Aorta (tissue), 5 donors: ENCODE data around the gene ATG9B. TPM values are rescaled to one million over a fixed set of nuclear protein-coding genes. Genes with fewer than 3 reads are reported as not detected.

ENCODE experiments used
- ATAC-seq: fragments of 200-7000 bp; cut with Tn5 transposase; one replicate; pipeline ENCODE4 v1.9.1; 2022; ENCODE audit warnings: moderate library complexity; ENCODE audit not compliant: low FRiP score
- DNase-seq, 2 donors: peaks; one replicate each; pipeline ENCODE4 v3.0.0-alpha.2; 2020
- H3K27ac ChIP-seq, 2 donors: one replicate each; pipeline ENCODE4 v1.5.1; 2013; ENCODE audit warnings: low read length in 2 of 2, mild to moderate bottlenecking in 2 of 2, moderate library complexity in 2 of 2, control low read depth in 1 of 2, inconsistent platforms in 1 of 2, low read depth in 1 of 2
- H3K27me3 ChIP-seq, 2 donors: one replicate each; pipeline ENCODE4 v1.6.1; 2013; ENCODE audit warnings: control low read depth in 1 of 2, low read length in 1 of 2, mild to moderate bottlenecking in 1 of 2, moderate library complexity in 1 of 2; ENCODE audit not compliant: insufficient read depth in 2 of 2, control insufficient read depth in 1 of 2
- H3K36me3 ChIP-seq, 2 donors: one replicate each; pipeline ENCODE4 v1.6.1; 2013; ENCODE audit warnings: control low read depth in 1 of 2, low read length in 1 of 2, mild to moderate bottlenecking in 1 of 2; ENCODE audit not compliant: insufficient read depth in 2 of 2, control insufficient read depth in 1 of 2
- H3K4me1 ChIP-seq, 2 donors: one replicate each; pipeline ENCODE4 v1.6.1; 2013; ENCODE audit warnings: low read length in 2 of 2, control low read depth in 1 of 2, mild to moderate bottlenecking in 1 of 2, moderate library complexity in 1 of 2; ENCODE audit not compliant: insufficient read depth in 2 of 2, control insufficient read depth in 1 of 2
- H3K4me3 ChIP-seq, 2 donors: one replicate each; pipeline ENCODE4 v1.5.1; 2013; ENCODE audit warnings: low read length in 2 of 2, control low read depth in 1 of 2, mild to moderate bottlenecking in 1 of 2
- H3K9me3 ChIP-seq: one replicate; pipeline ENCODE4 v1.6.1; 2013; ENCODE audit warnings: mild to moderate bottlenecking, low read length; ENCODE audit not compliant: control insufficient read depth
- WGBS, 2 donors: extraction: QIAGEN DNeasy Blood & Tissue Kit; methylation state at CpG; one replicate each; pipeline ENCODE4 v1.1.7; 2013; 5-methylcytosine and 5-hydroxymethylcytosine counted together
- intact Hi-C, 2 donors: fragments of 100-400 bp; cut with DNase I; formaldehyde crosslinking; loops; one replicate each; pipeline versions ENCODE4 v1.14.2 to v1.15.0; 2022
- polyA plus RNA-seq, 2 donors: library from polyadenylated mRNA; stranded (reverse); fragments of 200-250 nt; gene quantifications; one replicate each; pipeline ENCODE4 v1.2.3, GENCODE V29; 2013
- total RNA-seq, 2 donors: library from RNA; stranded (reverse); fragmentation: NEBNext Ultra II Directional; extraction: Animal tissue kit (Norgen Biotek cat#: 25700); gene quantifications; one replicate each; pipeline ENCODE4 v1.2.1, GENCODE V29; 2021
- donor health status: healthy with polysubstance abuse.
- donor health status: Bipolar disorder and iron deficiency.
- donor health status: DM: no; HTN: no; CAD: no.
- donor health status: DM: no; HTN: no; CAD: no.
- donor health status: DM: yes; HTN: yes; CAD: no.

ATG9B gene
- total and polyA plus RNA-seq, 4 donors = 0.12 TPM; not detected in 3

DNA sequence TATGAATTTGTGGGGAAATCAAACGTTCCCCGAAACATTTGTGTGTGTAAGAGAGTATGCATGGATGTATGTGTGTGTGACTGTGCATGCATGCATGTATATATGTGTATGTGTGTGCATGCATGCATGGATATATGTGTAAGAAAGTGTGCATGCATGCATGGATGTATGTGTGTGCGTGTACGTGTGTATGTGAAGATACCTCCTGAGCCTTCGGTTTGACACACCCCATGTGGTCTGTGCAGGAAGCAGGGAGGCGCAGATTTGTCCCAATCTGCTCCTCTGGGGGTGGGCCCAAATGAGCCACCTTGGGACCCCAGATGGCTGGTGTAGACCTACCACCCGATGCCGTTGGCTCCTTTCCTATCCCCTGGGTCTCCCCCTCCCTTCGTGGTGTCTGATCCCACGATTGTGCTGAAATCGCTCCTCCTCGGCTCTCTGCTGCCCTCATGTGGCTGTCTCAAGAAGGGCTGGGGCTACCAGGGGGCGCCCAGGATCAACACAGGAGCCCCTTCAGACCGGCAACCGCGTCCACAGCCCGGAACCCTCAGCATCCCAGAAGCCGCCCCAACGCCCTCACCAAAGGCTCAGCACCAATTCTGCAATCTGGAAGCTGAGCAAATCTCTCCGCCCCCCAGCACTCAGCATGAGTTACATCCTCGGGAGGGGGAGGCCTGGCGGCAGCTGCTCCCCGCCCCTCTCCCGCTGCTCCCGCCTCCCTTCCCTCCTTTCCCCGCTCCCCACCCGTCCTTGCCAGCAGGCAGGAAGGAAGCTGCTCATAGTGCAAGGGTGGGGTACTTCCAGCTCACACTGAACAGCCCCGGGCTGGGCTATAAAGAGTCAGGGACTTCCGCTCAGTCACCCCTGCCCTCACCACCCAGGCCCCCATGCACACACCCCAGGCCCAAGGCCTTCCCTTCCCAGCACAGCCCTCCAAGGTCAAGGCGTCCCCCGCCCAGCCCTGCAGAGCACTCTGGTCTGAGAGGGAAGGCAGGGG lies 35.8 kb downstream of the ATG9B start:
- peak; percentile 63 to 82 for DNase-seq
- 19% methylated on average over 28 to 31 of the region's 31 CpGs for whole genome bisulfite sequencing, 2 donors

DNA sequence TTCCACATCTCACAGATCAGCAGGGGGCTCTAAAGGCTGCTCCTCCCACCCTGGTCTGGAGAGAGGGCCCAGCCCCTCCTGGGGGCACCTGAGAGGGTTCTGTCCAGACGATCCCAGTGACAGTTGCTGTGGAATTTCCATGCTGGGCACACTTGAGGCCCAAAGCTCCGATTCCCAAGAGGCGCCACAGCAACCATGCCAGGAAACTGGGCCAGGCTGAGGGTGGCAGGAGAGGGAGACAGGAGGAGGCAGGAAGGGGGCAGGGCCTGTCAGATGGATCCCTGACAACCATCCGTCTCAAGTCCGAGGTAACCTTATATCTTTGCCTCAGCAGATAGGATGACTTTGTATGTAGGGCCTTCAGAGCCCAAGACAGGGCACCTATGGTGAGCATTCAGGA lies 37.7 kb downstream of the ATG9B start:
- H3K9me3 ChIP-seq = peaks cover 7% of the 10 kb centered on the region
- intact Hi-C loops = loop anchor here in 1 of 2 donors (5.0 kb wide), 1 partner anchor 89 kb away; no protein-coding TSS in a partner anchor
- H3K4me1 ChIP-seq = no peaks in the 10 kb centered on the region
- DNase-seq = peak in 1 of 2 donors; percentile 39
- ATAC-seq = no peak
- 55 to 61% methylated on average over 5 of the region's 5 CpGs for WGBS, 2 donors
- H3K4me3 ChIP-seq = no peak overlapping the region
- H3K27me3 ChIP-seq = peaks cover 0 to 6% of the 10 kb centered on the region in 2 donors
- H3K27ac ChIP-seq = no peak overlapping the region
- H3K36me3 ChIP-seq = no peaks in the 10 kb centered on the region

More for the DNA sequence above, 35.8 kb downstream of the ATG9B start:
- H3K4me3 ChIP-seq = no peak overlapping the region
- intact Hi-C loops = loop anchor here (1.0 to 5.0 kb wide), 2 partner anchors 90 to 91 kb away; no protein-coding TSS in a partner anchor
- peak; percentile 70 for ATAC-seq
- H3K9me3 ChIP-seq = peaks cover 7% of the 10 kb centered on the region
- no peaks in the 10 kb centered on the region for H3K36me3 ChIP-seq
- no peaks in the 10 kb centered on the region for H3K4me1 ChIP-seq
- H3K27ac ChIP-seq = no peak overlapping the region
- H3K27me3 ChIP-seq = peaks cover 0 to 6% of the 10 kb centered on the region in 2 donors

DNA sequence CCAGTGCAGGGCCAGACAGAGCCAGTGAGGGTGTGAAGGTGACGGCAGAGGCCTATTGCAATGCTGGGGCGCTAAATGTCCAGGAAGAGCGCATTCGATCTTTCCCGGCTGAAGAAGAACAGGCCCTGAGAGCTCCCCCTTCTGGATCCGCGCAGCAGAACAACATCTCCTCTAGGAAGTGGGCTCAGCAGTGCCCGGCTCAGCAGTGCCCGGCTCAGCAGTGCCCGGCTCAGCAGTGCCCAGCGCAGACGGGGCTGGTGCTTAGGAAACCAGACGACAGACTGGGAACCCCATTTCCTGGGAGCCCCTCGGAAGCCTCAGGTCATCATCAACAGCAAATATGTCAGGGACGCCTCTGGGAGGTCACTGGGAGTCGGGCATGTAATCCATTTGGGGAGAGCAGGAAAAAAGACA lies 38.2 kb downstream of the ATG9B start:
- Histone ChIP-seq H3K4me3 (no peak overlapping the region), H3K4me1 (no peaks in the 10 kb centered on the region), H3K27ac (no peak overlapping the region), H3K27me3 (peaks cover 0 to 6% of the 10 kb centered on the region in 2 donors), H3K36me3 (no peaks in the 10 kb centered on the region), H3K9me3 (peaks cover 4% of the 10 kb centered on the region)
- 11 to 13% methylated on average over 16 of the region's 16 CpGs for WGBS, 2 donors
- DNase-seq (peak in 1 of 2 donors; percentile 67), ATAC-seq (no peak)
- intact Hi-C loops = loop anchor here in 1 of 2 donors (5.0 kb wide), 1 partner anchor 89 kb away; no protein-coding TSS in a partner anchor

DNA sequence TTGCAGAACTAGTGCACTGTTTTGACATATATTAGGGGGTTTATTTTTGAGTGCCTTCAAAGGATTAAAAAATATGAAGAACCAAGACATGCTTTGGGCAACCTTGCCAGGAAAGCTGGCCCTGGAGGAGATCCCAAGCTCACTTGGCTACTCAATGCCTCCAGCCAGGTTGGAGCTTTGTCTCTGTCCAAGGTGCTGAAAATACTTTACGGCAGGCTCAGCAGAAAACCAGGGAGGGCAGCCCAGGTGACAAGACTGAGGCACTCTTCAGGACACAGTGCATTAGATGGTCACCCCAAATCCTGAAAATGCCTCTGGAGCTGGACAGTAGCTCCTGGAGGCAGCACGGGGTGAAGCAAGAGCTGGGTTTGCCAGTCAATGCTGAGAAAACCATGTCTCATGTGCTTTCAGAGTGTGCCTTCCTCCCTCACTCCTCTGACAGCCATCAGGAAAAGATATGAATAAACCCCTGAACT lies 40.4 kb downstream of the ATG9B start:
- WGBS, 2 donors = 2 to 3% methylated on average over 2 of the region's 2 CpGs
- H3K4me1 ChIP-seq = no peaks in the 10 kb centered on the region
- intact Hi-C loops = no loop called here

DNA sequence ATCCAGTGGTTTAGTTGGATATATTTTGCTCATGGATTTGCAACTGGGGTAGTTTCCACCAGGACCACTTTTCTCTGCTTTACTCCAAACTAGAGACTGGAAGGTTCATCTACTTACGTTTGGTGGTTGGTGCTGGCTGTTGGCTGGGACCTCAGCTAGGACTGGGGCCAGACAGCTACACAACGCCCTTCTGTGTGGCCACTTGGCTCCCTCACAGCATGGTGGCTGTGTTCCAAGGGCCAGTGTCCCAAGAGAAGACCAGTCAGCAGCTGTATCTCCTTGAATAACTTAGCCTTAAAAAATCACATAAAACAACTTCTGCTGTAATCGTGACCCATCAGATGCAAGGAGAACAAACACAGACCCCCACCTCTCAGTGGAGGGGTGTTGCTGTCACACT lies 41.9 kb downstream of the ATG9B start:
- H3K9me3 ChIP-seq = no peaks in the 10 kb centered on the region
- no peak overlapping the region for H3K27ac ChIP-seq
- intact Hi-C loops = no loop called here
- DNase-seq (no peak), ATAC-seq (no peak)
- H3K4me1 ChIP-seq = no peaks in the 10 kb centered on the region
- H3K36me3 ChIP-seq = no peaks in the 10 kb centered on the region
- no peaks in the 10 kb centered on the region for H3K27me3 ChIP-seq
- WGBS, 2 donors = 20 to 27% methylated on average over 3 of the region's 3 CpGs
- H3K4me3 ChIP-seq = no peak overlapping the region

More for the DNA sequence above, 40.4 kb downstream of the ATG9B start:
- no peaks in the 10 kb centered on the region for H3K9me3 ChIP-seq
- H3K36me3 ChIP-seq = no peaks in the 10 kb centered on the region
- no peak for DNase-seq
- no peak overlapping the region for H3K4me3 ChIP-seq
- no peak overlapping the region for H3K27ac ChIP-seq
- H3K27me3 ChIP-seq = peaks cover 0 to 4% of the 10 kb centered on the region in 2 donors
- ATAC-seq = no peak

DNA sequence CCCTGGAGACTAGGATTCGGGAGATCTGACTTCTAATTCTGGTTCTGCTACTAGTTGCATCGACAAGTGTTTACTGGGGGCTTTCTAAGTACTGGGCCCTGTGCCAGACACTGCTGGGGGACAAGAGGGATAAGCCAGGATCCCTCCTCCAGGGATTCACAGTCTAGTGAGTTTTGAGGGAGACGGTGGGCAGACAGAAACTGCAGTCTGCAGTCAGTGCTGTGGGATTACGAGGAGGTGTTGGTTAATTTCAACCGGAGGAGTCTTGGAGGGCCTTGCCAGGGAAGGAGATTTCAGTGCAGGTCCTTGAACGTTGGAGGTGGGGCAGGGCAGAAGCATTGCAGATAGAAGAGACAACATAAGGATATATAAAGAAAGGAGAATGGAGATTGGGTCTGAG lies 42.6 kb downstream of the ATG9B start:
- no peaks in the 10 kb centered on the region for H3K36me3 ChIP-seq
- no peaks in the 10 kb centered on the region for H3K4me1 ChIP-seq
- no peaks in the 10 kb centered on the region for H3K27me3 ChIP-seq
- no peaks in the 10 kb centered on the region for H3K9me3 ChIP-seq
- no peak for DNase-seq
- H3K4me3 ChIP-seq = no peak overlapping the region
- 59 to 65% methylated on average over 6 of the region's 6 CpGs for WGBS, 2 donors
- intact Hi-C loops = no loop called here
- no peak overlapping the region for H3K27ac ChIP-seq
- ATAC-seq = no peak

DNA sequence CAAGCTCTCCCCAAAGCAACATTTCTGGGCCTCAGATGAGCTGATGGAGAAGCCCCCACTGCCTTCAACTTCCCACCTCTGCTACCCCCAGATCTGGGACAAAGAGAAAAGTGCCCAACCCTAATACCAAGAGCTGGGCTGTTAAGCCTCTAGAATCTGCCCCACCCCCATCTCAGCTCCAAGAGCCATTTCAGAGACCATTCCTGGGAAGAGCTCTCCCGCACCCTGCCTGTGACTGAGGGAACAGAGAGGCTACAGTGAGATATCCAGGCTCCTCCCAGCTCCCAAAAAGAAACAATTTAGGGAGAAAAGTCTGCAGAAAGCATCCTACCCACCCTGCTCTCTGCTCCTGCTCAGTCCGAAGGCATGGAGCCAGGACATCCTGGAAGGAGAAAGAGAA lies 43.6 kb downstream of the ATG9B start:
- no peak overlapping the region for H3K27ac ChIP-seq
- intact Hi-C loops = no loop called here
- no peaks in the 10 kb centered on the region for H3K9me3 ChIP-seq
- no peaks in the 10 kb centered on the region for H3K27me3 ChIP-seq
- H3K4me1 ChIP-seq = no peaks in the 10 kb centered on the region
- 20 to 23% methylated on average over 2 of the region's 2 CpGs for WGBS, 2 donors
- no peak overlapping the region for H3K4me3 ChIP-seq
- no peaks in the 10 kb centered on the region for H3K36me3 ChIP-seq
- ATAC-seq (no peak), DNase-seq (no peak)

DNA sequence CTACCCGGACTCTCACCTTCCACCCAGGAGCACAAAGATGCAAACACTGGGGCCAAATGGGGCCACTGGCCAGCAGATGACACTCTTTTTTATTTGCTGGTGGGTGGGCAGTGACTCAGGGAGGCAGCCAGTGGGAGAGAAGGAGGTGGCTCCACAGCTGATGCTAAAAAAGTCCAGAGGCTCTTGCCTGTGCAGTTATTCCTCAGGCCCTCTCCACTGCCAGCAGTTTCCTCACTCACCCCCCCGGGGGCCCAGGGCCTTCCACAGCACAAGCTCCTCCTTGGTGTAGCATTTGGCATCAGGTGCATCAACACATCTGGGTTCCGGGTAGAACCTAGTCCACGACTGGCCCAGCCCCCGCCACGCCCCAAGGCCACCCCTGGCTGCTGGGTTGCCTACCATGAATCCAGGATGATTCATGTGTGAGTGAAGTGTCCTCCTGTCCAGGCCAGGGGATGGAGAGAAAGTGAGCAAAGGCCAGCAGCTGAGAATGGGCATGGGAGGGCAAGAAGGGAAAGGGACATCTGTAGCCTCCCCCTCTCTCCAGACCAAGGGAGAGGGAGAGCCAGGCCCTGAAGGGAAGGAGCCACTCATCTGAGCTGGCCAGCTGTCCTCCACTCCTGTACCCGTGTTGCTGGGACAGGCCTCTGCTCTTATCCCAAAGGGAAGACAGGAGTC lies 44.4 kb downstream of the ATG9B start:
- ATAC-seq = no peak
- Histone ChIP-seq H3K36me3 (no peaks in the 10 kb centered on the region), H3K27ac (no peak overlapping the region), H3K27me3 (no peaks in the 10 kb centered on the region), H3K4me3 (no peak overlapping the region), H3K4me1 (peaks cover 0 to under 1% of the 10 kb centered on the region in 2 donors), H3K9me3 (no peaks in the 10 kb centered on the region)
- DNase-seq = no peak
- intact Hi-C loops = no loop called here
- WGBS, 2 donors = 20 to 23% methylated on average over 7 of the region's 7 CpGs
